Gastroesophageal sphincter (tissue), 3 donors: Measurements from ENCODE around the gene TIMP4.

Source experiments
- CTCF ChIP-seq, 4 experiments: fragments of 200-600 bp in 2 of 4; fragments of 450-650 bp in 2 of 4; sonication (generic) in 1 of 4; IDR thresholded peaks; one replicate each; pipeline ENCODE4 v1.5.1; 2017 to 2019; ENCODE audit warnings: antibody characterized with exemption in 4 of 4, mild to moderate bottlenecking in 2 of 4, moderate library complexity in 2 of 4
- EP300 ChIP-seq: sonication (generic); formaldehyde crosslinking; IDR thresholded peaks from one replicate; pipeline ENCODE4 v1.6.1; 2017; ENCODE audit warnings: antibody characterized with exemption, mild to moderate bottlenecking
- POLR2A ChIP-seq, 2 donors: fragments of 450-650 bp; IDR thresholded peaks; one replicate each; pipeline ENCODE4 v1.6.1; 2017; ENCODE audit warnings: antibody characterized with exemption in 2 of 2, mild to moderate bottlenecking in 2 of 2, moderate library complexity in 1 of 2

GRCh38 chr3:12180631-12181030 lies 21.9 kb upstream of the TIMP4 start:
- TF ChIP-seq CTCF (IDR thresholded peaks at IDR 0.05) = no peak
- TF ChIP-seq EP300 = no peak
- no peak for TF ChIP-seq POLR2A (IDR thresholded peaks at IDR 0.05)
